ENCODE data around the gene CD1E. TPM values are rescaled to one million over a fixed set of nuclear protein-coding genes. Genes with fewer than 3 reads are reported as not detected.
"Not testable (repeated sequence)": the region's sequence is repeated elsewhere in the genome, so short reads cannot be mapped to it uniquely, and the experiment has no call there.

Gene CD1E
- polyA plus RNA-seq, 4 donors = 0.21 to 1.8 TPM; not detected in 2

GRCh38 chr1:158357441-158357840, 3.7 kb downstream of the CD1E start:
- no peak for DNase-seq (ENCODE audit: low read depth in 4 of 4, low spot score in 3 of 4)

- no peak for DNase-seq (ENCODE audit: low read depth in 4 of 4, low spot score in 3 of 4)
Observed at GRCh38 chr1:158362482-158362881, 8.8 kb downstream of the CD1E start.

DNA sequence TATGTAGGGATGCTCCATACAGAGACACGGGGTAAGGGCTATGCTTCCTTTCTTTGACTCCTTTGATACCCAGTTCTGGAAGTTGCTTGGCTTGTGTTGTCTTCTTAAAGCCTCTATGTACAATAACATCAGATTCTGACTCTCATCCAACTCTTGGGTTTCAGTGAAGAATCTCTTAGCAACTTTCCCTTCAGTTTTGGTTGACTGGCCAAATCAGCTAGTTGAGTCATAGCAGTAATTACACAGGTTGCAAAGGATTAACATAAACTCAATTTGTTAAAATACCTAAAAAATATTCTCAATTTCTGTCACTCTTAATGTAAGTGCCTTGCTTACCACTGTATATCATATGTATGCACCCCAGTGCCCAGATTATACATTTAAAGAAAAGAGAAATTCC, 9.2 kb downstream of the CD1E start:
- no peak for DNase-seq (ENCODE audit: low read depth in 4 of 4, low spot score in 3 of 4)

DNA sequence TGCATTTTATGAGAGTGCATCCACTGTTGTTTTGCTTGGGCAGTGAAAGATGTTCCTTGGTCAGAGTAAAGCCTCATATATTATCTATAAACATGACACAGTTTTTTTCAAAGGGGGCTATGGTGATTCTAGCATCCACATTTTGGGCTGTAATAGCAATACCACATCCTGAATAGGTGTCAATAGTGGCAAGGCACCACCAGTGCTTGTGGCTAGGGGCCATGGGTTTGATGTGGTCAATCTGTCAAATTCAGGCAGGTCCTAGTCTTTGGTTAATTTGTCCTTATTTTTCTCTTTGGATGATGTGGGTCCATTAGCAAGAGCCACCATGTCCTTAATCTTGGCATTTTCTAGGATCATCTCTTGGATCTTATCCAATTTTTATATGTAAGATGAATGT, 13.1 kb downstream of the CD1E start:
- no peak for DNase-seq (ENCODE audit: low read depth in 4 of 4, low spot score in 3 of 4)

GRCh38 chr1:158371188-158371953, 17.7 kb downstream of the CD1E start:
- no peak for DNase-seq (ENCODE audit: low read depth in 4 of 4, low spot score in 3 of 4)

DNA sequence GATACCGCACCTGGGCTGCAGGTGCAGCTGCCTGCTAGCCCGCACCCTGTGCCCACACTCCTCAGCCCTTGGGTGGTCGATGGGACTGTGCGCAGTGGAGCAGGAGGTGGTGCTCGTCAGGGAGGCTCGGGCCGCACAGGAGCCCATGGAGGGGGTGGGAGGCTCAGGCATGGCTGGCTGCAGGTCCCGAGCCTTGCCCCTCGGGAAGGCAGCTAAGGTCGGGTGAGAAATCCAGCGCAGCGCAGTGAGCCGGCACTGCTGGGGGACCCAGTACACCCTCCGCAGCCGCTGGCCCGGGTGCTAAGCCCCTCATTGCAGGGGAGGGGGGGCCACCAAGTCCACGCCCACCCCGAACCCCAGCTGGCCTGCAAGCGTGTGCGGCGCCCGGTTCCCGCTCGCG, 20.4 kb downstream of the CD1E start:
- not testable (repeated sequence) for DNase-seq (ENCODE audit: low read depth in 4 of 4, low spot score in 3 of 4)

DNA sequence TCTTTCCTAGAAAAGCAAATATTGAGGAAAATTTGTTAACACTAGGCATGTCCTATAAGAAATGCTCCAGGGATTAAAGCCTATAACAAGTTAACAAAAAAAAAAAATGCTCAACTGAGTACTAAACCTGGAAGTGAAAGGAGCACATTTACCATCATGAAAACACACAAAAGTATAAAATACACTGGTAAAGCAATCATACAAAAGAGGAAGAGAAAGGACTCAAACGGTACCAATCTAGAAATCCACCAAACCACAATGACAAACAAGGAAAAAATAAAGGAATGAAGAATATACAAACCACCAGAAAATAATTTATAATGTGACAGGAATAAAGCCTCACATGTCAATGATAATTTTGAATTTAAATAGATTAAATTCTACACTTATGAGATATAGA, 21.2 kb downstream of the CD1E start:
- DNase-seq (ENCODE audit: low read depth in 4 of 4, low spot score in 3 of 4) = no peak

DNA sequence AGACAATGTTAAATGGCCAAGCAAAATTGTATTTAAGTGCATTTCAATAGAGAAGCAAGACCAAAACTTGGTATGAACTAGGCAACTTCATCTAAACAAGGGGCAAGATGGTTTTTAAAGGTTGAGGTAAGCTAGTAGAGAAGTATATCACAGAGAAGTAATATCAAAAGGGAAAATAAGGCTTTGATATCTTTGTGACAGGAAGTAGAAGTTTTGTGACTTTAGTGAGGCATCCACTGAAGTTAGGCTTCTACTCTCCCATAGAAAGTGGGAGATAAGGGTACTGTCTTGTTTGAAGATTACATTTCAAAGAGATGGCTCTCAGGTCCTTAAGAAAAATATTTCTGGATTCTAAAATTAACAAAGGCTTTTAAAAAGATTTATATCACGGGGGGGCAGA, 36.6 kb downstream of the CD1E start:
- DNase-seq (ENCODE audit: low read depth in 4 of 4, low spot score in 3 of 4) = no peak

GRCh38 chr1:158391099-158391498, 37.4 kb downstream of the CD1E start:
- DNase-seq (ENCODE audit: low read depth in 4 of 4, low spot score in 3 of 4) = no peak

- no peak for DNase-seq (ENCODE audit: low read depth in 4 of 4, low spot score in 3 of 4)
Observed at GRCh38 chr1:158393476-158393875, 39.8 kb downstream of the CD1E start.

GRCh38 chr1:158396646-158397045, 43.0 kb downstream of the CD1E start:
- no peak for DNase-seq (ENCODE audit: low read depth in 4 of 4, low spot score in 3 of 4)

GRCh38 chr1:158398818-158399514, 45.3 kb downstream of the CD1E start, which contains the start of gene OR10T2:
TSS of gene OR10T2 (minus strand) at chr1:158399466. CDS start at chr1:158399466, 0 bp downstream.
- DNase-seq (ENCODE audit: low read depth in 4 of 4, low spot score in 3 of 4) = no peak

GRCh38 chr1:158400871-158401270, 47.2 kb downstream of the CD1E start:
- no peak for DNase-seq (ENCODE audit: low read depth in 4 of 4, low spot score in 3 of 4)

DNA sequence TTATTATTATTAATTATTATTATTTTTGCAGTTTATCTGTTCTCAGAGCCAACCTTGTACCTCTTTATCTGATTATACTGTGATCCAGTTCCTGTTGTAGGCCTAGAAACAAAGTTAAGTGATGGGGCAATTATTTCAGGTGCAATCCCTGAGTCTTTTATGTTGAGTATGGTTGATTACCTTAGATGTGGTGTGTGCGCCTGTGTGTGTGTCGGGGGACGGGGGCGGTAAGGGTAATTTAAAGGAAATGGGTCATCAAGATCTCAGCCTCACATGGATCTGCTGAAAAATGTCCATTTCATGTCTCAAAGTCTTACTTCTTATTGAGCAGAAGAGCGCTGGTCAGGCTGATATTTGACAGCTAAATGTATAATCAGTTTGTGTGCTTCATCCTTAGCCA, 53.4 kb downstream of the CD1E start:
- no peak for DNase-seq (ENCODE audit: low read depth in 4 of 4, low spot score in 3 of 4)

Other genes with a start within 250 kb of the CD1E start
- 1 to 10 TPM; 5.3 to 6.8 (median 5.9) TPM for gene CD1D, start 173.0 kb upstream of the CD1E start, polyA plus RNA-seq (ENCODE audit: insufficient read length in 4 of 4)
- gene CD1A, start 99.5 kb upstream of the CD1E start, polyA plus RNA-seq (ENCODE audit: insufficient read length in 4 of 4) = under 1 TPM in 1 of 4 donors, not detected in 3; 0.25 TPM
- 1 to 10 TPM; 1.0 to 1.4 (median 1.2) TPM for gene CD1C, start 64.0 kb upstream of the CD1E start, polyA plus RNA-seq (ENCODE audit: insufficient read length in 4 of 4)
- under 1 TPM in 1 of 4 donors, not detected in 3; 0.61 TPM for gene CD1B, start 22.4 kb upstream of the CD1E start, polyA plus RNA-seq (ENCODE audit: insufficient read length in 4 of 4)
- not detected for gene OR10T2, start 45.6 kb downstream of the CD1E start, polyA plus RNA-seq (ENCODE audit: insufficient read length in 4 of 4)
- under 1 TPM in 1 of 4 donors, not detected in 3; 0.01 TPM for gene OR10K2, start 72.3 kb downstream of the CD1E start, polyA plus RNA-seq (ENCODE audit: insufficient read length in 4 of 4)
- under 1 TPM in 1 of 4 donors, not detected in 3; 0.06 TPM for gene OR10K1, start 107.9 kb downstream of the CD1E start, polyA plus RNA-seq (ENCODE audit: insufficient read length in 4 of 4)
- not detected for gene OR10R2, start 118.3 kb downstream of the CD1E start, polyA plus RNA-seq (ENCODE audit: insufficient read length in 4 of 4)
- not detected for gene OR6Y1, start 200.5 kb downstream of the CD1E start, polyA plus RNA-seq (ENCODE audit: insufficient read length in 4 of 4)
- gene OR6P1, start 216.7 kb downstream of the CD1E start, polyA plus RNA-seq (ENCODE audit: insufficient read length in 4 of 4) = not detected
- not detected for gene OR10X1, start 226.0 kb downstream of the CD1E start, polyA plus RNA-seq (ENCODE audit: insufficient read length in 4 of 4)

Data from right renal pelvis (tissue), 4 donors.